Smooth muscle cell (in vitro differentiated cells): ENCODE results near the gene SHOX. TPM values are rescaled to one million over a fixed set of nuclear protein-coding genes. Genes with fewer than 3 reads are reported as not detected.

Source experiments
- DNase-seq: peaks from one replicate; lab custom pipeline; 2025; ENCODE audit not compliant: unreplicated experiment; lab: John Stamatoyannopoulos, UW
- H2AFZ ChIP-seq: fragments of 200-600 bp; sonication (generic); 2 replicates; pipeline ENCODE4 v1.6.0; 2016; ENCODE audit warnings: antibody characterized with exemption, low read depth, mild to moderate bottlenecking
- H3F3A ChIP-seq: fragments of 200-600 bp; sonication (generic); 2 replicates; pipeline ENCODE4 v1.6.0; 2017; ENCODE audit warnings: antibody characterized with exemption, low read depth
- H3K27ac ChIP-seq: fragments of 200-600 bp; sonication (generic); 2 replicates; pipeline ENCODE4 v1.5.1; 2016; ENCODE audit warnings: low read depth, mild to moderate bottlenecking
- H3K27me3 ChIP-seq: fragments of 200-600 bp; sonication (generic); 2 replicates; pipeline ENCODE4 v1.6.1; 2016; ENCODE audit warnings: low read depth, mild to moderate bottlenecking
- H3K36me3 ChIP-seq: fragments of 200-600 bp; sonication (generic); 2 replicates; pipeline ENCODE4 v1.5.1; 2016; ENCODE audit warnings: low read depth
- H3K4me1 ChIP-seq: fragments of 200-600 bp; sonication (generic); 2 replicates; pipeline ENCODE4 v1.5.1; 2016; ENCODE audit warnings: low read depth
- H3K4me2 ChIP-seq: fragments of 200-600 bp; sonication (generic); 2 replicates; pipeline ENCODE4 v1.6.0; 2016; ENCODE audit warnings: mild to moderate bottlenecking
- H3K4me3 ChIP-seq: fragments of 200-600 bp; sonication (generic); 2 replicates; pipeline ENCODE4 v1.5.1; 2016; ENCODE audit warnings: mild to moderate bottlenecking
- H3K79me2 ChIP-seq: fragments of 200-600 bp; sonication (generic); 2 replicates; pipeline ENCODE4 v1.6.0; 2016; ENCODE audit warnings: low read depth, mild to moderate bottlenecking
- H3K9ac ChIP-seq: fragments of 200-600 bp; sonication (generic); 2 replicates; pipeline ENCODE4 v1.6.0; 2016; ENCODE audit warnings: low read depth
- H3K9me3 ChIP-seq: fragments of 200-600 bp; sonication (generic); replicated peaks from 2 replicates; pipeline ENCODE4 v1.5.1; 2016; ENCODE audit warnings: low read depth
- H4K20me1 ChIP-seq: fragments of 200-600 bp; sonication (generic); 2 replicates; pipeline ENCODE4 v1.6.0; 2016; ENCODE audit warnings: low read depth
- WGBS: methylation state at CpG from one replicate; pipeline ENCODE4 v1.1.7; 2016; ENCODE audit warnings: low lambda C conversion rate; 5-methylcytosine and 5-hydroxymethylcytosine counted together
- polyA plus RNA-seq: library from polyadenylated mRNA; unstranded; fragments of >200 nt; fragmentation: Nextera tagmentation; extraction: Ambion mirVana; gene quantifications from 2 replicates; pipeline ENCODE4 v1.2.1, GENCODE V29; 2016
- total RNA-seq: library from RNA; depleted of rRNA; stranded (reverse); fragments of >200 nt; gene quantifications from 2 replicates; pipeline ENCODE4 v1.2.3, GENCODE V29; 2014
- TF ChIP-seq, protein P1 (sequence below): fragments of 200-600 bp; sonication (generic); IDR thresholded peaks from 2 replicates; pipeline ENCODE4 v1.5.1; 2017; ENCODE audit warnings: borderline replicate concordance, mild to moderate bottlenecking, antibody characterized with exemption; ENCODE audit not compliant: insufficient read depth, poor library complexity, severe bottlenecking

Gene SHOX
- total and polyA plus RNA-seq, 2 experiments from 2014 or later, result not detected

DNA sequence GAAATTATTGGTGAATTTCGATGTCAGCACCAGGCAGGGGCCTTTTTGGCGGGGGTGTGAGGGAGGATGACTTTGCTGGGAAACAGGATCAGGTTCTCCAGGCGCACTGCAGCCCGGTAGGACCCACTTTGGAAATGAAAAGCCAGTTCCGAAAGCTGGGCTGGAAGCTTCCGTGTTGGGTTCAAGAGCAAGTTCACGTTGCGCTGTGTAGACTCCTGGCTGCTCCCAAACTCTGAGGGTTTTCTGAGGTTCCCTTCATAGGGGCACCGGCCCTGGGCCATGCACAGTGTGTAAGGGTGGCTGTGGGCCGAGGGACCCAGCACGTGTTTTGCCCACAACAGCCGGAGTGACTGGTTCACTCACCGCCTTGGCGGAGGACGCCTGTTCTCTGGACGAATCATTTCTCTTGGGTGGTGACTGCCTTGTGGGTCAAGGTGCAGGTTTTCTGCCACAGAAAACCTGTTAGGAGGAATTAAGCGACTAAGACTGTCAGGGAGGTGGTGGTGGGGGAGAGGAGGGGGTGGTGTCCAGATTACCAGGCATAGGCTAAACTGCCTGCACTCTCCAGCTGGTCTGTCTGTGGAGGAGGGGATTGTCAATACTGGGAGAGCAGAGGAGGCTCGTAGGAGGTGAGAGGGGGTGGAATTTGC, 8.0 kb downstream of the SHOX start:
- H3K9ac ChIP-seq, result no peak overlapping the region
- no peak overlapping the region for H3K4me2 ChIP-seq
- no peaks in the 10 kb centered on the region for H3K4me1 ChIP-seq
- WGBS, result 8% methylated on average over 18 of the region's 18 CpGs
- no peaks in the 10 kb centered on the region for H4K20me1 ChIP-seq
- TF ChIP-seq, protein P1, sequence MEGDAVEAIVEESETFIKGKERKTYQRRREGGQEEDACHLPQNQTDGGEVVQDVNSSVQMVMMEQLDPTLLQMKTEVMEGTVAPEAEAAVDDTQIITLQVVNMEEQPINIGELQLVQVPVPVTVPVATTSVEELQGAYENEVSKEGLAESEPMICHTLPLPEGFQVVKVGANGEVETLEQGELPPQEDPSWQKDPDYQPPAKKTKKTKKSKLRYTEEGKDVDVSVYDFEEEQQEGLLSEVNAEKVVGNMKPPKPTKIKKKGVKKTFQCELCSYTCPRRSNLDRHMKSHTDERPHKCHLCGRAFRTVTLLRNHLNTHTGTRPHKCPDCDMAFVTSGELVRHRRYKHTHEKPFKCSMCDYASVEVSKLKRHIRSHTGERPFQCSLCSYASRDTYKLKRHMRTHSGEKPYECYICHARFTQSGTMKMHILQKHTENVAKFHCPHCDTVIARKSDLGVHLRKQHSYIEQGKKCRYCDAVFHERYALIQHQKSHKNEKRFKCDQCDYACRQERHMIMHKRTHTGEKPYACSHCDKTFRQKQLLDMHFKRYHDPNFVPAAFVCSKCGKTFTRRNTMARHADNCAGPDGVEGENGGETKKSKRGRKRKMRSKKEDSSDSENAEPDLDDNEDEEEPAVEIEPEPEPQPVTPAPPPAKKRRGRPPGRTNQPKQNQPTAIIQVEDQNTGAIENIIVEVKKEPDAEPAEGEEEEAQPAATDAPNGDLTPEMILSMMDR, result no peak
- no peak overlapping the region for H3K4me3 ChIP-seq
- H3K27ac ChIP-seq, result no peak overlapping the region
- H3K9me3 ChIP-seq, result no peaks in the 10 kb centered on the region
- H3K36me3 ChIP-seq, result no peaks in the 10 kb centered on the region
- no peak overlapping the region for H2AFZ ChIP-seq
- DNase-seq, result no peak
- H3K27me3 ChIP-seq, result peaks cover 91% of the 10 kb centered on the region
- H3F3A ChIP-seq, result no peaks in the 10 kb centered on the region
- H3K79me2 ChIP-seq, result no peaks in the 10 kb centered on the region

DNA sequence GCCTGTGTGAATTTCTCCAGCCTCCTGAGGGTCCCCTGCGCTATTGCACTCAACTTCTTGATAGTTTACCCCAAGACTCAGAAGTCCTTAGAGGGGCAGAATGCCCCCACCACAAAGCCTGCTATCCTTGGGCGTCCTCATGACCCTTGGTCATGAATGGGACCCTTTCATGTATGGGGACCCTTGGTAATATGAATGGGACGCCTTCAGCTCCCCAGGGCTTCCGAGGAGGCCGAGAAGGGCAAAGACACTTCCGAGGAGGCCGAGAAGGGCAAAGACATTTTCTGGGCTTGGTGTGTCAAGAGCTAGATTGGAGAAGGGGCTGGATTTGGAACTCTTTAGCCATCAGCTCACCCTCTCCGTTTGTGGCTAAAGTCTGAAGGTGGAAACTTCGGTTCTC, 8.6 kb downstream of the SHOX start:
- Histone ChIP-seq H3F3A (no peaks in the 10 kb centered on the region), H3K27me3 (peaks cover 91% of the 10 kb centered on the region), H3K9ac (no peak overlapping the region), H3K4me3 (no peak overlapping the region), H3K27ac (no peak overlapping the region), H4K20me1 (no peaks in the 10 kb centered on the region), H3K4me1 (no peaks in the 10 kb centered on the region), H3K9me3 (no peaks in the 10 kb centered on the region), H3K4me2 (no peak overlapping the region), H2AFZ (no peak overlapping the region), H3K79me2 (no peaks in the 10 kb centered on the region), H3K36me3 (no peaks in the 10 kb centered on the region)
- TF ChIP-seq, protein P1, result no peak
- no peak for DNase-seq
- WGBS, result 13% methylated on average over 9 of the region's 9 CpGs

DNA sequence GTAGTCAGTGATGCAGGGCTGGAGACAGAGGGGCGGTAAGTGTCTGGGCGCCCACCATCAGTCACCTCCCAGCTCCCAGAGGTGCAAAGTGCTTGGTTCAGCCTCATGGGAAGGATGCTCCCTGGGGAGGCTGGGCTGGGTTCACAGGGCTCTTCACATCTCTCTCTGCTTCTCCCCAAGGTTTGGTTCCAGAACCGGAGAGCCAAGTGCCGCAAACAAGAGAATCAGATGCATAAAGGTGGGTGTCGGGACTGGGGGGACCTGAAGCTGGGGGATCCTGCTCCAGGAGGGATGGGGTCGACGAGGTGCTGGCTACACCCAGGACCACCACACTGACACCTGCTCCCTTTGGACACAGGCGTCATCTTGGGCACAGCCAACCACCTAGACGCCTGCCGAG, 10.1 kb downstream of the SHOX start:
- Histone ChIP-seq H4K20me1 (no peaks in the 10 kb centered on the region), H3K9ac (no peak overlapping the region), H3K27ac (no peak overlapping the region), H3K4me2 (no peak overlapping the region), H3K79me2 (no peaks in the 10 kb centered on the region), H3K27me3 (peaks cover 91% of the 10 kb centered on the region), H2AFZ (no peak overlapping the region), H3K4me3 (no peak overlapping the region), H3K36me3 (no peaks in the 10 kb centered on the region), H3K4me1 (no peaks in the 10 kb centered on the region), H3F3A (no peaks in the 10 kb centered on the region), H3K9me3 (no peaks in the 10 kb centered on the region)
- TF ChIP-seq, protein P1, result no peak
- no peak for DNase-seq
- 48% methylated on average over 10 of the region's 10 CpGs for WGBS

DNA sequence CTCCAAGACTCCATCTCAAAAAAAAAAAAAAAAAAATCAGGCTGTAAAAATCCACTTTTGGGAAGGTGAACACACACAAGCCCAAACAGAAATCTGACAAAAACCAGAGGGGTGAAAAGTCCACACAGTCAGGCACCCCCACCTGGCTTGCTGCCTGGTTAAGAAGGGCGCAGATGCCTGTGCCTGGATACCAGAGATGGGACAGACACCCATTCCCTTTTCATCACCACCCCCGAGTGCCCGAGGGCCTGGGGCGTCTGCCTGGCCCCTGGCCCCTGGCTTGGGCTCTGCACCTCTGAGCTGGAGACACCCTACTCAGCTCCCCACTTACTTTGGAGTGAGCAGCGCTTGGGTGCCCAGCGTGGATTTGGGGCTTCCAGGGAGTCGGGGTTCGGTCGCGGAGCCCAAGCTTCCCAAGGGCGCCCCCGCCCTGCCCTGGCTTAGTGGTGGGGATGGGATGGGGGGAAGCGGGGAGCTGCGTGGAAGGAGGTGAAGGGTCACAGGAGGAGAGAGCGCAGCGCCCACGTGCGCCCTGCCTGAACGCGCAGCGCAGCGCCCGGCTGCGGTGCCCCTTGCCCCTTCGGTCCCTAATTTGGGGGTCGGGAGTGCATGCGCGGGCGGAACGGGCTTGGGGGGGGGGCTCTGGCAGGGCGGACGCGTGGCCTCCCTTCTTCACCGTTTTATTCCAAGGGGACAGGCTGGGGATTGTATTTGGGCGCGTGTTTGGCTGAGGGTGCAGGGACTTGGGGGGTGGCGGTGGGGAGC, 11.3 kb downstream of the SHOX start:
- Histone ChIP-seq H3K4me3 (no peak overlapping the region), H3K79me2 (no peaks in the 10 kb centered on the region), H3K36me3 (no peaks in the 10 kb centered on the region), H3K27ac (no peak overlapping the region), H3K27me3 (peaks cover 96% of the 10 kb centered on the region), H3K4me2 (no peak overlapping the region), H3K9ac (no peak overlapping the region), H3K4me1 (no peaks in the 10 kb centered on the region), H2AFZ (no peak overlapping the region), H3K9me3 (no peaks in the 10 kb centered on the region), H4K20me1 (no peaks in the 10 kb centered on the region), H3F3A (no peaks in the 10 kb centered on the region)
- no peak for DNase-seq
- 20% methylated on average over 28 of the region's 37 CpGs for WGBS
- TF ChIP-seq, protein P1, result no peak
